Body of pancreas (tissue), 4 donors: Measurements from ENCODE around the gene LOC101059915.

Source experiments
- ATAC-seq: fragments of 150-250 bp; one replicate; pipeline ENCODE4 v1.9.1; 2016
- DNase-seq, 4 donors: peaks; one replicate each; pipeline ENCODE4 v3.0.0-alpha.2; 2019
- H3K27ac ChIP-seq, 4 donors: fragments of 200-600 bp; sonication (generic); 1 replicate in 3 of 4; 2 replicates in 1 of 4; pipeline versions ENCODE4 v1.5.1 to v1.6.1; 2016 to 2019; ENCODE audit warnings: mild to moderate bottlenecking in 1 of 4, mixed read lengths in 1 of 4, moderate library complexity in 1 of 4
- H3K27me3 ChIP-seq, 2 donors: fragments of 200-600 bp; sonication (generic); one replicate each; pipeline ENCODE4 v1.6.0; 2016; ENCODE audit warnings: mild to moderate bottlenecking in 1 of 2
- H3K36me3 ChIP-seq, 2 donors: fragments of 200-600 bp; sonication (generic); replicated peaks in 1 of 2; 2 replicates each; pipeline ENCODE4 v1.5.1; 2016; ENCODE audit warnings: low read depth in 2 of 2; ENCODE audit not compliant: insufficient read depth in 1 of 2
- H3K4me1 ChIP-seq: fragments of 200-600 bp; sonication (generic); one replicate; pipeline ENCODE4 v1.6.0; 2016
- H3K4me3 ChIP-seq, 2 donors: fragments of 200-600 bp; sonication (generic); 1 replicate in 1 of 2; 2 replicates in 1 of 2; pipeline ENCODE4 v1.5.1; 2016 to 2019
- H3K9me3 ChIP-seq, 3 donors: fragments of 200-600 bp; sonication (generic); 1 replicate in 2 of 3; 2 replicates in 1 of 3; pipeline ENCODE4 v1.5.1; 2016
- POLR2A ChIP-seq, 3 donors: fragments of 450-650 bp; IDR thresholded peaks; one replicate each; pipeline ENCODE4 v1.6.1; 2016; ENCODE audit warnings: antibody characterized with exemption in 3 of 3, mild to moderate bottlenecking in 2 of 3
- WGBS, 2 donors: methylation state at CpG; one replicate each; pipeline ENCODE4 v1.1.5; 2017; 5-methylcytosine and 5-hydroxymethylcytosine counted together
- intact Hi-C: fragments of 100-400 bp; cut with DNase I; formaldehyde crosslinking; loops from one replicate; pipeline ENCODE4 v1.15.1; 2023
- TF ChIP-seq, protein P1 (sequence below), 7 experiments: fragments of 450-650 bp in 4 of 7; fragments of 200-600 bp in 3 of 7; sonication (generic) in 3 of 7; IDR thresholded peaks; one replicate each; pipeline ENCODE4 v1.5.1; 2016 to 2019; ENCODE audit warnings: antibody characterized with exemption in 7 of 7

Gene LOC101059915

DNA sequence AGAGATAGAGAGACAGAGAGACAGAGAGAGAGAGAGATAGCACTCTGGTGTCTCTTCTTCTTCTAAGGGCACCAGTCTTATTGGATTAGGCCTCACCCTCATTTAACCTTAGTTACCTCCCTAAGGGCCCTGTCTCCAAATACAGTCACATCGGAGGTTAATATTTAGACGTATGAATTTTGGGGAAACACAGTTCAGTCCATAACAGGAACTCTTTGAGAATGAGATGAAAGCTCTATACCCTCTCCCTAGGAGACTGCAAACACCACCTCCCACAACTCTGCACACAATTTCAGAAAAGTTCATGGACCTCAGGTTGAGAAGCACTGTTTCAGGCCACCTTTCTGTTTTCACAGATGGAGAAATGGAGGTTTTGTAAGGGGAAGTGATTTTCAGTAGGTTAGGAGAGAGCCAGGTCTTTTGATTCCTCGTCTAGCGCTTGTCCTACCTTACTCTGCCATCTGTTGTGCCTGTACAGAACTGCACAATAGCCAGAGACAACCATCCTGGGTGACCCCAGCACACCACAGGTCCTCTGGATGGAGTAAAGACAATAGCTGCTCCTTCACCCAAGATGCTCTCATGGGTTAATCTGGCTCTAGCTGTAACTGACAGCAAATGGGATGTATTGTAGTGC is 16.9 kb upstream of the LOC101059915 start:
- Histone ChIP-seq H3K9me3 (no peaks in the 10 kb centered on the region), H3K36me3 (no peaks in the 10 kb centered on the region), H3K27ac (no peak overlapping the region), H3K4me3 (no peak overlapping the region), H3K4me1 (no peaks in the 10 kb centered on the region), H3K27me3 (no peaks in the 10 kb centered on the region)
- 59 to 81% methylated on average over 4 of the region's 4 CpGs for WGBS, 2 donors
- TF ChIP-seq, protein P1, sequence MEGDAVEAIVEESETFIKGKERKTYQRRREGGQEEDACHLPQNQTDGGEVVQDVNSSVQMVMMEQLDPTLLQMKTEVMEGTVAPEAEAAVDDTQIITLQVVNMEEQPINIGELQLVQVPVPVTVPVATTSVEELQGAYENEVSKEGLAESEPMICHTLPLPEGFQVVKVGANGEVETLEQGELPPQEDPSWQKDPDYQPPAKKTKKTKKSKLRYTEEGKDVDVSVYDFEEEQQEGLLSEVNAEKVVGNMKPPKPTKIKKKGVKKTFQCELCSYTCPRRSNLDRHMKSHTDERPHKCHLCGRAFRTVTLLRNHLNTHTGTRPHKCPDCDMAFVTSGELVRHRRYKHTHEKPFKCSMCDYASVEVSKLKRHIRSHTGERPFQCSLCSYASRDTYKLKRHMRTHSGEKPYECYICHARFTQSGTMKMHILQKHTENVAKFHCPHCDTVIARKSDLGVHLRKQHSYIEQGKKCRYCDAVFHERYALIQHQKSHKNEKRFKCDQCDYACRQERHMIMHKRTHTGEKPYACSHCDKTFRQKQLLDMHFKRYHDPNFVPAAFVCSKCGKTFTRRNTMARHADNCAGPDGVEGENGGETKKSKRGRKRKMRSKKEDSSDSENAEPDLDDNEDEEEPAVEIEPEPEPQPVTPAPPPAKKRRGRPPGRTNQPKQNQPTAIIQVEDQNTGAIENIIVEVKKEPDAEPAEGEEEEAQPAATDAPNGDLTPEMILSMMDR (IDR thresholded peaks at IDR 0.05), result no peak
- no peak for TF ChIP-seq POLR2A (IDR thresholded peaks at IDR 0.05)
- intact Hi-C loops, result no loop called here
- DNase-seq (no peak), ATAC-seq (no peak)

DNA sequence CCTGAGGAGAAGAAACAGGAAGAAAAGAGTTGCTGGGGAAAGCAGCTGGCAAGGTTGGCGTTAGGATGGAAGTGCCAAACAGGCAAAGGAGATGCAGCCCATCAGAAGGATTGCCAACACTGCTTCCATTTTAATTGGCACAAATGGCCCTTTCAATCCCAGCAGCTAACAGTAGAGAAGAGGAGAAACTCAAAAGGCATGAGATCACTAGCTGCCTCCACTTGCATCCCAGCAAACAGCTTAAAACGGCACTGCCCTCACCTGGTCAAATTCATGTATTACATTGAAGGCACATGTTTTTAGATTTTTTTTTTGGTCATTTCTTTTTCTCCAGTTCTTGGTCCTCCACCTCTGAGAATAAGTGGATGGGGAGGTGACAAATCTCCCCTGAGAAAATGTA is 14.9 kb upstream of the LOC101059915 start:
- H3K9me3 ChIP-seq, result no peaks in the 10 kb centered on the region
- WGBS, 2 donors, result 42 to 47% methylated on average over 2 of the region's 2 CpGs
- H3K4me3 ChIP-seq, result no peak overlapping the region
- no peaks in the 10 kb centered on the region for H3K4me1 ChIP-seq
- DNase-seq, result peak; percentile 31 to 51 (median 39)
- H3K27me3 ChIP-seq, result no peaks in the 10 kb centered on the region
- H3K27ac ChIP-seq, result no peak overlapping the region
- TF ChIP-seq, protein P1 (IDR thresholded peaks at IDR 0.05), result peak; percentile 22 to 54 (median 41)
- TF ChIP-seq POLR2A (IDR thresholded peaks at IDR 0.05), result no peak
- intact Hi-C loops, result no loop called here
- ATAC-seq, result no peak
- H3K36me3 ChIP-seq, result no peaks in the 10 kb centered on the region

DNA sequence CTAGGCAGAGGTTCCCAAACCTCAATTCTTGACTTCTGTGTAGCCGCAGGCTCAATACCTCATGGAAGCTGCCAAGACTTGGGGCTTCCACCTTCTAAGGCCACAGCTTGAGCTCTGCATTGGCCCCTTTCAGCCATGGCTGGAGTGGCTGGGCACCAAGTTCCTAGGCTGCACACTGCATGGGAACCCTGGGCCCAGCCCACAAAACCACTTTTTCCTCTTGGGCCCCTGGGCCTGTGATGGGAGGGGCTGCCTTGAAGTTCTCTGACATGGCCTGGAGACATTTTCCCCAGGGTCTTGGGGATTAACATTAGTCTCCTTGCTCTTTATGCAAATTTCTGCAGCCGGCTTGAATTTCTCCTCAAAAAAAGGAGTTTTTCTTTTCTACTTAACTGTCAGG is 14.0 kb upstream of the LOC101059915 start:
- Histone ChIP-seq H3K27me3 (no peaks in the 10 kb centered on the region), H3K36me3 (no peaks in the 10 kb centered on the region), H3K27ac (no peak overlapping the region), H3K9me3 (no peaks in the 10 kb centered on the region), H3K4me1 (no peaks in the 10 kb centered on the region), H3K4me3 (no peak overlapping the region)
- TF ChIP-seq, protein P1 (IDR thresholded peaks at IDR 0.05), result no peak
- TF ChIP-seq POLR2A (IDR thresholded peaks at IDR 0.05), result no peak
- intact Hi-C loops, result no loop called here
- ATAC-seq, result no peak
- DNase-seq, result no peak
- WGBS, 2 donors, result 100% methylated on average over 1 to 2 of the region's 2 CpGs

DNA sequence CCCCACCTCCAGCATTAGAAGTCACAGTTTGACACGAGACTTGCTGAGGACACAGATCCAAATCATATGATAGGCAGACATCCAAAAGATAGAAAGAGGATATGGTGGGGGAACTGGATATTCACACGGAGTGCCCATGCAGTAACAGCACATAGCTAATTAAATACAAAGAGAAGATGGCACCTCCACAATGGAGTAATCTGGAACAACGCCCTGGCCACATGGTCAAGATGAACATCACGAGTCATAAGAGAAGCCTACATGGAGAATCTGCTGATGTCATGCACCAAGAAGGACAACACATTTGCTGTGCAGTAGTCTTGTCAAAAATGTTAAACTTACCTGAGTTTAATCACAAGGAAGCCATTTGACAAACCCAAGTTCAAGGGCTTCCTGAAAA is 10.1 kb upstream of the LOC101059915 start:
- DNase-seq (no peak), ATAC-seq (no peak)
- Histone ChIP-seq H3K27me3 (no peaks in the 10 kb centered on the region), H3K9me3 (no peaks in the 10 kb centered on the region), H3K4me1 (no peaks in the 10 kb centered on the region), H3K4me3 (no peak overlapping the region), H3K36me3 (no peaks in the 10 kb centered on the region), H3K27ac (no peak overlapping the region)
- intact Hi-C loops, result no loop called here
- TF ChIP-seq POLR2A (IDR thresholded peaks at IDR 0.05), result no peak
- TF ChIP-seq, protein P1 (IDR thresholded peaks at IDR 0.05), result no peak
- WGBS, 2 donors, result 80 to 93% methylated on average over 2 of the region's 4 CpGs

DNA sequence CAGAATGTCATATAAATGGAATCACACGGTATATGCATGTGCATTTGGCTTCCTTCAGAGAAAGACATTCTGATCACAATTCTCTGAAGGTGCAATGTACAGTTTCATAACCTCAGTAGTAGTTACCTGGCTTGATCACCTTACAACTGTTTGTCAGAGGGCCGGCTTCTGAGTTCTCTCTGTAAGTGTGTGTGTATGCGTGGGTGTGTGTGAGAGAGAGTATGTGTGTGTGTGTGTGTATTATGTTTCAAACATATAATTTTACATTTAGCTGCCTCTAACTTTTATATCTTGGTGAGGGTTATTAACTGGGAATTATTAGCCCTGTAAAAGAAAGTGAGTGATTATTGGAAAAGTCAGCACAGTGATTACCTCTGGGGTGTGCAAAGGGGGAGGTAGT is 8.0 kb upstream of the LOC101059915 start:
- Histone ChIP-seq H3K36me3 (no peaks in the 10 kb centered on the region), H3K27ac (no peak overlapping the region), H3K9me3 (no peaks in the 10 kb centered on the region), H3K4me1 (no peaks in the 10 kb centered on the region), H3K27me3 (no peaks in the 10 kb centered on the region), H3K4me3 (no peak overlapping the region)
- intact Hi-C loops, result no loop called here
- TF ChIP-seq, protein P1 (IDR thresholded peaks at IDR 0.05), result no peak
- TF ChIP-seq POLR2A (IDR thresholded peaks at IDR 0.05), result no peak
- ATAC-seq, result no peak
- 57 to 65% methylated on average over 2 to 3 of the region's 3 CpGs for WGBS, 2 donors
- no peak for DNase-seq
